MM.1S (cell line): ENCODE measurements around the gene HNF4A.

Experiments used
- CTCF ChIP-seq: fragments of 300-600 bp; sonication (generic); IDR thresholded peaks from 2 replicates; pipeline ENCODE4 v1.5.1; 2016; ENCODE audit warnings: antibody characterized with exemption, low read length, mixed read lengths
- EZH2 ChIP-seq: fragments of 300-600 bp; sonication (generic); optimal IDR thresholded peaks from 2 replicates; pipeline ENCODE3; 2017; ENCODE audit warnings: low read depth, mild to moderate bottlenecking, antibody characterized with exemption, low read length, mixed read lengths
- EZH2phosphoT487 ChIP-seq: fragments of 300-600 bp; sonication (generic); IDR thresholded peaks from 2 replicates; pipeline ENCODE4 v1.6.1; 2018; ENCODE audit warnings: antibody characterized with exemption, low read length

GRCh38 chr20:44468044-44468782 lies 112.7 kb downstream of the HNF4A start:
- no peak for TF ChIP-seq EZH2
- TF ChIP-seq CTCF: no peak
- no peak for TF ChIP-seq EZH2phosphoT487
